GM12875 (cell line): ENCODE data around the gene VSIG10L.

Experiments
- H3K4me3 ChIP-seq: one replicate; pipeline ENCODE4 v1.5.1; 2011; ENCODE audit warnings: low read depth, low read length, control low read depth
- TF ChIP-seq, protein P1 (sequence below): IDR thresholded peaks from 2 replicates; pipeline ENCODE4 v1.5.1; 2011; ENCODE audit warnings: low read depth, mild to moderate bottlenecking, control low read depth, inconsistent platforms, low read length, moderate library complexity, borderline replicate concordance; ENCODE audit not compliant: insufficient read depth

Gene VSIG10L

GRCh38 chr19:51311351-51312257 lies 30.3 kb downstream of the VSIG10L start, which contains the start of gene IGLON5:
Gene IGLON5 (plus strand): TSS chr19:51311644. CDS start chr19:51311848, 204 bp downstream.
- no peak within 1 kb of the TSS for H3K4me3 ChIP-seq
- TF ChIP-seq, protein P1, sequence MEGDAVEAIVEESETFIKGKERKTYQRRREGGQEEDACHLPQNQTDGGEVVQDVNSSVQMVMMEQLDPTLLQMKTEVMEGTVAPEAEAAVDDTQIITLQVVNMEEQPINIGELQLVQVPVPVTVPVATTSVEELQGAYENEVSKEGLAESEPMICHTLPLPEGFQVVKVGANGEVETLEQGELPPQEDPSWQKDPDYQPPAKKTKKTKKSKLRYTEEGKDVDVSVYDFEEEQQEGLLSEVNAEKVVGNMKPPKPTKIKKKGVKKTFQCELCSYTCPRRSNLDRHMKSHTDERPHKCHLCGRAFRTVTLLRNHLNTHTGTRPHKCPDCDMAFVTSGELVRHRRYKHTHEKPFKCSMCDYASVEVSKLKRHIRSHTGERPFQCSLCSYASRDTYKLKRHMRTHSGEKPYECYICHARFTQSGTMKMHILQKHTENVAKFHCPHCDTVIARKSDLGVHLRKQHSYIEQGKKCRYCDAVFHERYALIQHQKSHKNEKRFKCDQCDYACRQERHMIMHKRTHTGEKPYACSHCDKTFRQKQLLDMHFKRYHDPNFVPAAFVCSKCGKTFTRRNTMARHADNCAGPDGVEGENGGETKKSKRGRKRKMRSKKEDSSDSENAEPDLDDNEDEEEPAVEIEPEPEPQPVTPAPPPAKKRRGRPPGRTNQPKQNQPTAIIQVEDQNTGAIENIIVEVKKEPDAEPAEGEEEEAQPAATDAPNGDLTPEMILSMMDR: no peak

GRCh38 chr19:51305479-51305878 lies 36.5 kb downstream of the VSIG10L start:
- TF ChIP-seq, protein P1: no peak
- H3K4me3 ChIP-seq: no peak overlapping the region

- TF ChIP-seq, protein P1: no peak
- no peak overlapping the region for H3K4me3 ChIP-seq
These were observed 40.7 kb downstream of the VSIG10L start for GRCh38 chr19:51301266-51301665.

GRCh38 chr19:51297406-51297805 lies 44.5 kb downstream of the VSIG10L start:
- TF ChIP-seq, protein P1: no peak

DNA sequence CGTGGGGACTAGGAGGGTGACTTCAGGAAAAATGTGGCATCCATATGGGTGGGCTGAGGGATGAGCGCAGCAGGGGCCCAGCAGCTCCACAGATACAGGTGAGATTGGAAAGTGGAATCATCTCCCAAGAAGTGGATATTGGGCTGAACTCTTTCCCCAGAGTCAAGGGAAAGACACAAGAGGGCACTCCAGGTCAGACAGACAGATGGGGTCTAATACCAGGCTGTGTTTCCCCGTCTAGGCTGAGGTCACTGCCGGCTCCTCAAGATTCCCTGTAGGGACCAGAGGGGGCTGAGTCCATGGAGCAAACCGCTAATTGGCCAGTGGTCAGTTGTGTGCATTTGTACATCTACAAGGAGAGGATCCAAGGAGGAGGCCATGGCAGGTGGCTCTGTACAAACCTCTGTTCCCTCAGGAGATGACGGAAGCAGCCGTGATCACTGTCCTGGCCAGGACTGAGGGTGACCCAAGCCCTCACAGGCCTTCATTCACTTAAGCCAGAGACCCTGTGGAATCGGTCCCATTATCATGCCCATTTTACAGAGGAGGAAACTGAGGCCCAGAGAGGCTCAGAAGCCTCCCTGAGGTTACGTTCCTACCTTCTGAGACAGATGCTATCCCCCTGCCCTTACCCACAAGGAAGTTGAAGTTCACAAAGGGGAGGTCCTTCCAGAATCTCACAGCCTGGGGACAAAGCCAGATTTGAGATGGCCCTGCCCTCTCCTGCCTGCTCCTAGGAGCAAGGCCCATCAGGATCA lies 45.4 kb downstream of the VSIG10L start:
- H3K4me3 ChIP-seq: no peak overlapping the region
- TF ChIP-seq, protein P1: no peak; the same call in 1 of the 2 replicates

More at GRCh38 chr19:51297406-51297805, 44.5 kb downstream of the VSIG10L start:
- no peak overlapping the region for H3K4me3 ChIP-seq

- no peak overlapping the region for H3K4me3 ChIP-seq
- TF ChIP-seq, protein P1: no peak
These were observed 46.4 kb downstream of the VSIG10L start for GRCh38 chr19:51295382-51296126.
